ENCODE data around the gene SDHAF4. TPM values are rescaled to one million over a fixed set of nuclear protein-coding genes. Genes with fewer than 3 reads are reported as not detected.

SDHAF4 gene
- total RNA-seq, 6 donors from 2014 or later: 5.2 to 14.2 (median 8.8) TPM

DNA sequence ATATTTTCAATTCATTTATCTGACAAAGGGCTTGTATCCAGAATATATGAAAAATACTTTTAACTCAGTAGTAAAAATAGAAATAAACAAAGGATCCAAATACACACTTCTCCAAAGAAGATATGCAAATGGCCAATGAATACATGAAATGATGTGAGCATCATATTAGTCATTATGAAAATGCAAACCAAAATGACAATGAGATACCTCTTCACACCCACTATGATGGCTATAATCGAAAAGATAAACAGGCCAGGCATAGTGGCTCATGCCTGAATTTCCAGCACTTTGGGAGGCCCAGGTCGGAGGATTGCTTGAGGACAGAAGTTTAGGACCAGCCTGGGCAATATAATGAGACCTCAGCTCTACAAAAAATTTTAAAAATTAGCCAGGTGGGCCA lies 67.1 kb downstream of the SDHAF4 start:
- Histone ChIP-seq H3K27ac (no peak overlapping the region), H3K27me3 (no peaks in the 10 kb centered on the region), H3K4me3 (no peak overlapping the region), H3K36me3 (no peaks in the 10 kb centered on the region), H3K9me3 (no peaks in the 10 kb centered on the region), H3K4me1 (no peaks in the 10 kb centered on the region)
- ATAC-seq (ENCODE audit: low FRiP score in 2 of 2) (no peak), DNase-seq (no peak)
- TF ChIP-seq POLR2A (IDR thresholded peaks at IDR 0.05) (no peak), EP300 (IDR thresholded peaks at IDR 0.05) (no peak), POLR2AphosphoS5 (IDR thresholded peaks at IDR 0.05) (no peak)
- TF ChIP-seq, protein P1, sequence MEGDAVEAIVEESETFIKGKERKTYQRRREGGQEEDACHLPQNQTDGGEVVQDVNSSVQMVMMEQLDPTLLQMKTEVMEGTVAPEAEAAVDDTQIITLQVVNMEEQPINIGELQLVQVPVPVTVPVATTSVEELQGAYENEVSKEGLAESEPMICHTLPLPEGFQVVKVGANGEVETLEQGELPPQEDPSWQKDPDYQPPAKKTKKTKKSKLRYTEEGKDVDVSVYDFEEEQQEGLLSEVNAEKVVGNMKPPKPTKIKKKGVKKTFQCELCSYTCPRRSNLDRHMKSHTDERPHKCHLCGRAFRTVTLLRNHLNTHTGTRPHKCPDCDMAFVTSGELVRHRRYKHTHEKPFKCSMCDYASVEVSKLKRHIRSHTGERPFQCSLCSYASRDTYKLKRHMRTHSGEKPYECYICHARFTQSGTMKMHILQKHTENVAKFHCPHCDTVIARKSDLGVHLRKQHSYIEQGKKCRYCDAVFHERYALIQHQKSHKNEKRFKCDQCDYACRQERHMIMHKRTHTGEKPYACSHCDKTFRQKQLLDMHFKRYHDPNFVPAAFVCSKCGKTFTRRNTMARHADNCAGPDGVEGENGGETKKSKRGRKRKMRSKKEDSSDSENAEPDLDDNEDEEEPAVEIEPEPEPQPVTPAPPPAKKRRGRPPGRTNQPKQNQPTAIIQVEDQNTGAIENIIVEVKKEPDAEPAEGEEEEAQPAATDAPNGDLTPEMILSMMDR (IDR thresholded peaks at IDR 0.05): no peak
- 78 to 85% methylated on average over 2 of the region's 2 CpGs for WGBS, 2 donors

DNA sequence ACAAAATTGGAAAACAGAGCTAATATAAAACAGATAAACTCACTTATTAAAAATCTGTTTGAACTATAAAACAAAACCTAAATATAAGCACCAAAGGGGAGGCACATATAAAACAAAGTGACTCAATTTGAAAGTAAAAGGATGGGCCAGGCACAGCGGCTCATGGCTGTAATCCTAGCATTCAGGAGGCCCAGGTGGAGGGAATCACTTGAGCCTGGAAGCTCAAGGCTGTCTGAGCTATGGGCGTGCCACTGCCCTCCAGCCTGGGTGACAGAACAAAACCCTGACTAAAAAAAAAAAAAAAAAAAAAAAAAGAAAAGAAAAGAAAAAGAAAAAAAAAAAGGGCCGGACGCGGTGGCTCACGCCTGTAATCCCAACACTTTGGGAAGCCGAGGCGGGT lies 69.9 kb downstream of the SDHAF4 start:
- ATAC-seq (ENCODE audit: low FRiP score in 2 of 2): no peak
- DNase-seq: no peak
- H3K36me3 ChIP-seq: no peaks in the 10 kb centered on the region
- WGBS, 2 donors: 94% methylated on average over 2 to 8 of the region's 8 CpGs
- H3K4me1 ChIP-seq: no peaks in the 10 kb centered on the region
- H3K27me3 ChIP-seq: no peaks in the 10 kb centered on the region
- H3K4me3 ChIP-seq: no peak overlapping the region
- TF ChIP-seq EP300 (IDR thresholded peaks at IDR 0.05) (no peak), POLR2A (IDR thresholded peaks at IDR 0.05) (no peak), POLR2AphosphoS5 (IDR thresholded peaks at IDR 0.05) (no peak)
- TF ChIP-seq, protein P1 (IDR thresholded peaks at IDR 0.05): no peak
- no peaks in the 10 kb centered on the region for H3K9me3 ChIP-seq
- no peak overlapping the region for H3K27ac ChIP-seq

DNA sequence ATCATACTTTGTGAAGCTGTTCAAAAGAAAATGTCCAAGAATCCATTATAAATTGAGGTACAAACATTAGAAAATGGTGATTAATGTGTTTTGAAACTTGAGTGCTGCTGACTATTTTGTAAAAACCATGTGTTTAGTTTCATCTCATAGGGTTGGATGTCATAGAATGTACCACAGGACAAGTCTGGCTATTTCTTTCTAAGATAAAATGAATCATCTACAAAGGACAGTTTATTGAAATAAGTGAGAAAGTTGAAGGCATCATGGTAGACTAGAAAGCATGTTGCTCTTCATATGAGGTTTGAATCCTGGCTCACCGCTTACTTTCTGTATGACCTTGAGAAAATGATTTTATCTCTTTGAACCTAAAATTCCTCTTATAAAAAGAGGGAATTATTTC lies 71.7 kb downstream of the SDHAF4 start:
- H3K27me3 ChIP-seq: no peaks in the 10 kb centered on the region
- no peak overlapping the region for H3K27ac ChIP-seq
- H3K9me3 ChIP-seq: no peaks in the 10 kb centered on the region
- ATAC-seq (ENCODE audit: low FRiP score in 2 of 2) (no peak), DNase-seq (no peak)
- TF ChIP-seq, protein P1 (IDR thresholded peaks at IDR 0.05): no peak
- TF ChIP-seq POLR2AphosphoS5 (IDR thresholded peaks at IDR 0.05): no peak
- TF ChIP-seq EP300 (IDR thresholded peaks at IDR 0.05): no peak
- TF ChIP-seq POLR2A (IDR thresholded peaks at IDR 0.05): no peak
- WGBS, 2 donors: 94 to 97% methylated on average over 1 of the region's 1 CpG
- H3K36me3 ChIP-seq: no peaks in the 10 kb centered on the region
- no peaks in the 10 kb centered on the region for H3K4me1 ChIP-seq
- H3K4me3 ChIP-seq: no peak overlapping the region

Other genes starting within 250 kb of the SDHAF4 start
- gene FAM135A, start 153.4 kb upstream of the SDHAF4 start, total RNA-seq: 10 to 100 TPM; 13.7 to 57.9 (median 29.2) TPM
- 10 to 100 TPM; 16.3 to 34.4 (median 21.7) TPM for gene SMAP1, start 101.0 kb downstream of the SDHAF4 start, total RNA-seq